ENCODE results near the gene RNF150.
"Not testable (repeated sequence)": the region's sequence is repeated elsewhere in the genome, so short reads cannot be mapped to it uniquely, and the experiment has no call there.

The RNF150 gene

GRCh38 chr4:140837736-140838135, 295.5 kb downstream of the RNF150 start:
- H3K4me3 ChIP-seq (ENCODE audit: low read depth, low read length): no peak overlapping the region
- no peak for TF ChIP-seq CTCF (IDR thresholded peaks at IDR 0.05; ENCODE audit: borderline replicate concordance, insufficient read depth, low read depth, low read length)

- no peak for TF ChIP-seq CTCF (IDR thresholded peaks at IDR 0.05; ENCODE audit: borderline replicate concordance, insufficient read depth, low read depth, low read length)
- no peak overlapping the region for H3K4me3 ChIP-seq (ENCODE audit: low read depth, low read length)
These were observed 298.3 kb downstream of the RNF150 start for GRCh38 chr4:140834839-140835495.

GRCh38 chr4:140833280-140833679, 300.0 kb downstream of the RNF150 start:
- no peak overlapping the region for H3K4me3 ChIP-seq (ENCODE audit: low read depth, low read length)
- TF ChIP-seq CTCF (IDR thresholded peaks at IDR 0.05; ENCODE audit: borderline replicate concordance, insufficient read depth, low read depth, low read length): no peak

GRCh38 chr4:140829825-140830224, 303.4 kb downstream of the RNF150 start:
- no peak overlapping the region for H3K4me3 ChIP-seq (ENCODE audit: low read depth, low read length)
- no peak for TF ChIP-seq CTCF (IDR thresholded peaks at IDR 0.05; ENCODE audit: borderline replicate concordance, insufficient read depth, low read depth, low read length)

GRCh38 chr4:140826701-140827027, 306.6 kb downstream of the RNF150 start:
- TF ChIP-seq CTCF (IDR thresholded peaks at IDR 0.05; ENCODE audit: borderline replicate concordance, insufficient read depth, low read depth, low read length): no peak
- no peak overlapping the region for H3K4me3 ChIP-seq (ENCODE audit: low read depth, low read length)

GRCh38 chr4:140820520-140820919, 312.7 kb downstream of the RNF150 start:
- H3K4me3 ChIP-seq (ENCODE audit: low read depth, low read length): not testable (repeated sequence)

- no peak for TF ChIP-seq CTCF (IDR thresholded peaks at IDR 0.05; ENCODE audit: borderline replicate concordance, insufficient read depth, low read depth, low read length)
- H3K4me3 ChIP-seq (ENCODE audit: low read depth, low read length): no peak overlapping the region
These were observed 313.7 kb downstream of the RNF150 start for GRCh38 chr4:140819610-140820009.

GRCh38 chr4:140818433-140818832, 314.8 kb downstream of the RNF150 start:
- no peak overlapping the region for H3K4me3 ChIP-seq (ENCODE audit: low read depth, low read length)
- TF ChIP-seq CTCF (IDR thresholded peaks at IDR 0.05; ENCODE audit: borderline replicate concordance, insufficient read depth, low read depth, low read length): no peak
